ENCODE measurements around the gene RIMOC1.

DNA sequence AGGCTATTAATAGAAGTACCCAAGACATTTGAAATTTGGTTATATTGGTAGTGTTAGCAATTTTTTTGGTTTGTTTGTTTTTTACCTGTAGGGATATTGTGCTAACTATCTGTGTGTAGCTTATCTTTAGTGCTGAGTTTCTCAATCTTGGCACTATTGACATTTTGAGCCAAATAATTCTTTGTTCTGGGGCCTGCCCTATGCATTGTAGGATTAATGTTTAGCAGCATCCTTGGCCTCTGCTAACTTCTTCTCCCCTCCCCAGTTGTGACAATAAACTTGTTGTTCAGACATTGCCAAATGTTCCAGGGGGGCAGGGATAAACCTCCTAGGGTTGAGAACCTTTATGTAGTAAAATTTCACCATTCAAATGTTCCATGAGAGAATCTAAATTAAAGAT, 24.9 kb downstream of the RIMOC1 start:
- TF ChIP-seq, protein P1, sequence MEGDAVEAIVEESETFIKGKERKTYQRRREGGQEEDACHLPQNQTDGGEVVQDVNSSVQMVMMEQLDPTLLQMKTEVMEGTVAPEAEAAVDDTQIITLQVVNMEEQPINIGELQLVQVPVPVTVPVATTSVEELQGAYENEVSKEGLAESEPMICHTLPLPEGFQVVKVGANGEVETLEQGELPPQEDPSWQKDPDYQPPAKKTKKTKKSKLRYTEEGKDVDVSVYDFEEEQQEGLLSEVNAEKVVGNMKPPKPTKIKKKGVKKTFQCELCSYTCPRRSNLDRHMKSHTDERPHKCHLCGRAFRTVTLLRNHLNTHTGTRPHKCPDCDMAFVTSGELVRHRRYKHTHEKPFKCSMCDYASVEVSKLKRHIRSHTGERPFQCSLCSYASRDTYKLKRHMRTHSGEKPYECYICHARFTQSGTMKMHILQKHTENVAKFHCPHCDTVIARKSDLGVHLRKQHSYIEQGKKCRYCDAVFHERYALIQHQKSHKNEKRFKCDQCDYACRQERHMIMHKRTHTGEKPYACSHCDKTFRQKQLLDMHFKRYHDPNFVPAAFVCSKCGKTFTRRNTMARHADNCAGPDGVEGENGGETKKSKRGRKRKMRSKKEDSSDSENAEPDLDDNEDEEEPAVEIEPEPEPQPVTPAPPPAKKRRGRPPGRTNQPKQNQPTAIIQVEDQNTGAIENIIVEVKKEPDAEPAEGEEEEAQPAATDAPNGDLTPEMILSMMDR (optimal IDR thresholded peaks at IDR 0.05 in 1 of 3, IDR thresholded peaks at IDR 0.05 in 1 of 3, conservative IDR thresholded peaks at IDR 0.05 in 1 of 3; ENCODE audit: extremely low read depth in 1 of 3, insufficient read depth in 2 of 3, low read length in 3 of 3), result no peak
- no peak for TF ChIP-seq EZH2 (IDR thresholded peaks at IDR 0.05; ENCODE audit: low read length)

Measured in keratinocyte (primary cell).